Measurements from ENCODE around the gene CCDC70. TPM values are rescaled to one million over a fixed set of nuclear protein-coding genes. Genes with fewer than 3 reads are reported as not detected.
"Not testable (repeated sequence)": the region's sequence is repeated elsewhere in the genome, so short reads cannot be mapped to it uniquely, and the experiment has no call there.

CCDC70 gene
- total RNA-seq, 1 donor from 2014 or later = not detected

DNA sequence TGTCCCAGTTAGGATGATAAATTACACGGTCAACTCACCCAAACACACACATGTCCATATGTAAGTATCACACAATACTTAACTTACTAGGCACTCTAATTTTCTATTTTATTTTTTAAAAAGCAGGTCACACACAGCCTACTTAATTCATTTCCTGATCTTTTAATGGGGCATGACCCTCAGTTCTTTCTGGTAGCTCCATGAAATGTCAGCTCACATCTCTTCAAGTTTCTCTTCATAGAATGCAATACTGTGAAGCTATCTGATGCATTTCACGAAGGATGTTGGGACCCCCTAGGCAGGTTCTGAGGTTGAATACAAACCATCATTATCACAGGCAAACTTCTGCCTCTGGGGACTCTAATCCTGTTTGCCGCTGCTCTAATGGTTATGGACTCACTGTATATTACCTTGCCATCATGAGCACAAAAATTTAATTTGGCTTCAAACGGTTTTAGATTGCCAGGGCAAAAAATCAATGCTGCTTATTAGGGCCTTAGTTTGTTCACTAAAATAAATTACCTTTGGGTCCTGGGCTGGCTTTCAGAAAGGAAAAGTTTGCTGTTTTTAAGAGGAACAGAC, 41.7 kb upstream of the CCDC70 start:
- TF ChIP-seq, protein P1, sequence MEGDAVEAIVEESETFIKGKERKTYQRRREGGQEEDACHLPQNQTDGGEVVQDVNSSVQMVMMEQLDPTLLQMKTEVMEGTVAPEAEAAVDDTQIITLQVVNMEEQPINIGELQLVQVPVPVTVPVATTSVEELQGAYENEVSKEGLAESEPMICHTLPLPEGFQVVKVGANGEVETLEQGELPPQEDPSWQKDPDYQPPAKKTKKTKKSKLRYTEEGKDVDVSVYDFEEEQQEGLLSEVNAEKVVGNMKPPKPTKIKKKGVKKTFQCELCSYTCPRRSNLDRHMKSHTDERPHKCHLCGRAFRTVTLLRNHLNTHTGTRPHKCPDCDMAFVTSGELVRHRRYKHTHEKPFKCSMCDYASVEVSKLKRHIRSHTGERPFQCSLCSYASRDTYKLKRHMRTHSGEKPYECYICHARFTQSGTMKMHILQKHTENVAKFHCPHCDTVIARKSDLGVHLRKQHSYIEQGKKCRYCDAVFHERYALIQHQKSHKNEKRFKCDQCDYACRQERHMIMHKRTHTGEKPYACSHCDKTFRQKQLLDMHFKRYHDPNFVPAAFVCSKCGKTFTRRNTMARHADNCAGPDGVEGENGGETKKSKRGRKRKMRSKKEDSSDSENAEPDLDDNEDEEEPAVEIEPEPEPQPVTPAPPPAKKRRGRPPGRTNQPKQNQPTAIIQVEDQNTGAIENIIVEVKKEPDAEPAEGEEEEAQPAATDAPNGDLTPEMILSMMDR (IDR thresholded peaks at IDR 0.05; ENCODE audit: unreplicated experiment) = no peak
- Mint-ChIP-seq H3K27me3 (ENCODE audit: unreplicated experiment) (peaks cover 4% of the 10 kb centered on the region), H3K4me1 (ENCODE audit: unreplicated experiment) (peaks cover 11% of the 10 kb centered on the region), H3K4me3 (ENCODE audit: unreplicated experiment) (no peak overlapping the region), H3K36me3 (ENCODE audit: low read depth, unreplicated experiment) (no peaks in the 10 kb centered on the region), H3K27ac (ENCODE audit: unreplicated experiment) (no peak overlapping the region), H3K9me3 (ENCODE audit: unreplicated experiment) (no peaks in the 10 kb centered on the region)
- DNase-seq (ENCODE audit: low spot score) = no peak

DNA sequence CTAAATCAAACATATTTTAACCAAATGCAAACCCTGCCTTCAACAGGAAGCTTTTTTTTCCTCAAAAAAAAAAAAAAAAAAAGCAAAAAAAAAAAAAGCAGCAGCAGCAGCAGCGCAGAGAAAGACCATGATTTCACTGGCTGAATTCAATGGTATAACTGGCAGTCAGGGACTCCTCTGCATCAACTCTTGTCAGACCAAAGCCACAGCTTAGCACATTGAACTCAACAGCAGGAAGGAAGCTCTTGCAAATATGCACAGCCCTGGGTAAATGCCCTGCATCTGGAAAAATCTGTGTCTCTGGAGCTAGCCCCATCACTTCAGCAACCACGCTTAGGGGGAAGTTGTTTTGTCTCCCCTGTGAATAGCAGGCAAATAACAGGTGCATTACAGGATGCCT, 40.2 kb upstream of the CCDC70 start:
- DNase-seq (ENCODE audit: low spot score) = no peak
- Mint-ChIP-seq H3K4me1 (ENCODE audit: unreplicated experiment) (peaks cover 16% of the 10 kb centered on the region), H3K27ac (ENCODE audit: unreplicated experiment) (no peak overlapping the region), H3K27me3 (ENCODE audit: unreplicated experiment) (peaks cover 4% of the 10 kb centered on the region), H3K9me3 (ENCODE audit: unreplicated experiment) (no peaks in the 10 kb centered on the region), H3K36me3 (ENCODE audit: low read depth, unreplicated experiment) (no peaks in the 10 kb centered on the region), H3K4me3 (ENCODE audit: unreplicated experiment) (no peak overlapping the region)
- TF ChIP-seq, protein P1 (IDR thresholded peaks at IDR 0.05; ENCODE audit: unreplicated experiment) = no peak

DNA sequence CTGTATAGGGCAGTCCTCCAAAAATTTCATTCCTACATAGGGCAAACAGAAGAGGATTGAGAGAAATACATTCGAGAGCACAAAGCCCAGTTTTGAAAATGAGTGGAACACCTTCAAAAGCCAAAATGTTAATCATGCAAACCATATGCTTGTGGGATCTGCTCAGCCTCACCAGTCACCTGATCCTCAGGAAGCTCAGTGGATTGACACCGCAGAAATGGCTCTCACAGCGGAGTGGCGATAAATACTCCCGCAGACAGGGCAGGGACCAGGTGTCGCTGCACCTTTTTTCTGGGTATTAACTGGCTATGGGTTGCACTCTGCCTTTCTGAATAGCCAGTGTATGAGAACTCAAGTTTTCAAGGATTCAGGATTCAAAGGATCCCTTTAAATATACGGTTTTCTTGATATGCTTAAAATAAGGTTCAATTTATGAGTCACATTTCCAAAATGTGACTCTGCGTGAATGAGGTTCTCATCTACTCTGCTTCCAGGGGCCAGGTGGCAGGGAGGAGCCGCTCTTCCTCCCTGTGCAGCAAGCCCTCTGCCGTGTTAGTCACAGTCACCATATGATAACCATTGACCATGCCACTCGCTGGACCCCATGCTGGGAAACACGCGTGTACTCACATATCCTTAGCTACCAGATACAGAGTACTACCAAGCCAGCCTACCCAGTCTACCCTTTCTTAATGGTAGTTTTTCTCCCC, 39.5 kb upstream of the CCDC70 start:
- TF ChIP-seq, protein P1 (IDR thresholded peaks at IDR 0.05; ENCODE audit: unreplicated experiment) = no peak
- no peak overlapping the region for H3K4me3 Mint-ChIP-seq (ENCODE audit: unreplicated experiment)
- peaks cover 4% of the 10 kb centered on the region for H3K27me3 Mint-ChIP-seq (ENCODE audit: unreplicated experiment)
- no peak for DNase-seq (ENCODE audit: low spot score)
- H3K4me1 Mint-ChIP-seq (ENCODE audit: unreplicated experiment) = peaks cover 17% of the 10 kb centered on the region
- no peak overlapping the region for H3K27ac Mint-ChIP-seq (ENCODE audit: unreplicated experiment)
- H3K9me3 Mint-ChIP-seq (ENCODE audit: unreplicated experiment) = no peaks in the 10 kb centered on the region
- H3K36me3 Mint-ChIP-seq (ENCODE audit: low read depth, unreplicated experiment) = no peaks in the 10 kb centered on the region

DNA sequence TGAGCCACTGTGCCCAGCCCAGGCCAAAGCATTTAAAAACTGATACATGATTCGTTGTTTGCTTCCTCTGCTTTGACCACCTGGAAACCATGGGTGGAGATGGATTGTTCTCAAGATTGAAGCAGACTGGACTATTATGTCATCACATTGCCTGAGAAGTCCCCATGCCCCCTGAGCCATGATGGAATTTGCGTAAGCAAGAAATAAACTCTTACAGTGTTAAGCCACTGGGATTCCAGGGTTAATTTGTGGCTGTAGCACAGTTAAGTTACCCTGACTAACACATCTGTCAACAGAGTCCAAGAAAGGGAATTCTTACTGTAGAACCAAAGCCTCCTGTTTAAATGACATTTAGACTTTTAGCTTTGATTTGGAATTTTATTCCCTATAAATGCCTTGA, 38.4 kb upstream of the CCDC70 start:
- H3K36me3 Mint-ChIP-seq (ENCODE audit: low read depth, unreplicated experiment) = no peaks in the 10 kb centered on the region
- DNase-seq (ENCODE audit: low spot score) = no peak
- H3K27ac Mint-ChIP-seq (ENCODE audit: unreplicated experiment) = no peak overlapping the region
- no peak overlapping the region for H3K4me3 Mint-ChIP-seq (ENCODE audit: unreplicated experiment)
- TF ChIP-seq, protein P1 (IDR thresholded peaks at IDR 0.05; ENCODE audit: unreplicated experiment) = no peak
- peaks cover 17% of the 10 kb centered on the region for H3K4me1 Mint-ChIP-seq (ENCODE audit: unreplicated experiment)
- H3K27me3 Mint-ChIP-seq (ENCODE audit: unreplicated experiment) = peaks cover 2% of the 10 kb centered on the region
- no peaks in the 10 kb centered on the region for H3K9me3 Mint-ChIP-seq (ENCODE audit: unreplicated experiment)

DNA sequence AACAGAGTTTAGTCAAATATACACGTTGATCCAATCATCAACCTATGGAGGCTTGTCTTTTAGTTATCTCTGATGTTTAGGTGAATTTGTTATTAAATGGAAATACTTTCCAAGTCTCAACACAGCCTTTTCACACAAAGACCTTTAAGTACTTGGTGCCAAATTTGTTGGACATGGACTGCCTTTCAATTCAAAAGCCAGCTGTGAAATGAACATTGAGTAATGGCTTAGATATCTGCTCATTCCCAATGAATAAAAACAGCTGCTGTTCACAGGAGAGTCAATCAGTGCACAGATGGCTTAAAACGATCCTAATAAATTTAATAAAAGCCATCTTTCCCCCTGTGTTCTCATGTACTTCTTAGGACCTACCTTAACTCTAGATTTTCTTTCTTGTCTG, 37.9 kb upstream of the CCDC70 start:
- H3K36me3 Mint-ChIP-seq (ENCODE audit: low read depth, unreplicated experiment) = no peaks in the 10 kb centered on the region
- H3K27ac Mint-ChIP-seq (ENCODE audit: unreplicated experiment) = no peak overlapping the region
- H3K27me3 Mint-ChIP-seq (ENCODE audit: unreplicated experiment) = peaks cover 2% of the 10 kb centered on the region
- DNase-seq (ENCODE audit: low spot score) = no peak
- H3K4me3 Mint-ChIP-seq (ENCODE audit: unreplicated experiment) = no peak overlapping the region
- H3K9me3 Mint-ChIP-seq (ENCODE audit: unreplicated experiment) = no peaks in the 10 kb centered on the region
- TF ChIP-seq, protein P1 (IDR thresholded peaks at IDR 0.05; ENCODE audit: unreplicated experiment) = no peak
- H3K4me1 Mint-ChIP-seq (ENCODE audit: unreplicated experiment) = peaks cover 17% of the 10 kb centered on the region

DNA sequence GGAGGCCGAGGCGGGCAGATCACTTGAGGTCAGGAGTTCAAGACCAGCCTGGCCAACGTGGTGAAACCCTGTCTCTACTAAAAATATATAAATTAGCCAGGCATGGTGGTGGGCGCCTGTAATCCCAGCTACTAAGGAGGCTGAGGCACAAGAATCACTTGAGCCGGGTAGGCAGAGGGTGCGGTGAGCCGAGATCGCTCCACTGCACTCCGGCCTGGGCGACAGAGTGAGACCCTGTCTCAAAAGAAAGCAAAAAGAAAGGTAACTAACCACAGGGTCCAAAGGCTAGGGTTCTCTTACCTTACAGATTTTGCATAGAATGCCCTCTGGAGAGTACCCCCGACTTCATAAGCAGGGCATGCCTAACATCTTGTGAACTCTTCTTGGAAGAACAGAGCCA, 37.1 kb upstream of the CCDC70 start:
- not testable (repeated sequence) for H3K27ac Mint-ChIP-seq (ENCODE audit: unreplicated experiment); H3K36me3 Mint-ChIP-seq (ENCODE audit: low read depth, unreplicated experiment); H3K4me3 Mint-ChIP-seq (ENCODE audit: unreplicated experiment); H3K9me3 Mint-ChIP-seq (ENCODE audit: unreplicated experiment); DNase-seq (ENCODE audit: low spot score); H3K27me3 Mint-ChIP-seq (ENCODE audit: unreplicated experiment)
- H3K4me1 Mint-ChIP-seq (ENCODE audit: unreplicated experiment) = peaks cover 22% of the 10 kb centered on the region
